Breast epithelium (tissue), 4 donors: ENCODE results near the gene MEMO1. TPM values are rescaled to one million over a fixed set of nuclear protein-coding genes. Genes with fewer than 3 reads are reported as not detected.
A peak's percentile ranks its signal among the peaks of the same experiment; 100 is the strongest.
"Not testable (repeated sequence)": the region's sequence is repeated elsewhere in the genome, so short reads cannot be mapped to it uniquely, and the experiment has no call there.

ENCODE experiments used
- DNase-seq, 2 donors: peaks; one replicate each; pipeline ENCODE4 v3.0.0-alpha.2; 2019; ENCODE audit warnings: low spot score in 2 of 2
- H3K27ac ChIP-seq, 2 donors: fragments of 200-600 bp; sonication (generic) in 1 of 2; one replicate each; pipeline ENCODE4 v1.5.1; 2016 to 2019; ENCODE audit warnings: mild to moderate bottlenecking in 1 of 2
- H3K27me3 ChIP-seq, 2 donors: fragments of 200-600 bp; sonication (generic) in 1 of 2; one replicate each; pipeline versions ENCODE4 v1.5.1 to v1.6.0; 2017 to 2019; ENCODE audit warnings: control low read depth in 1 of 2, mild to moderate bottlenecking in 1 of 2
- H3K36me3 ChIP-seq: fragments of 200-600 bp; one replicate; pipeline ENCODE4 v1.5.1; 2019
- H3K4me1 ChIP-seq, 2 donors: fragments of 200-600 bp; sonication (generic); one replicate each; pipeline ENCODE4 v1.5.1; 2016 to 2019; ENCODE audit warnings: control low read depth in 1 of 2
- H3K4me3 ChIP-seq, 3 donors: fragments of 200-600 bp; sonication (generic); 1 replicate in 2 of 3; 2 replicates in 1 of 3; pipeline ENCODE4 v1.5.1; 2016 to 2019; ENCODE audit warnings: mild to moderate bottlenecking in 3 of 3, moderate library complexity in 2 of 3
- H3K9me3 ChIP-seq, 2 donors: fragments of 200-600 bp; sonication (generic) in 1 of 2; one replicate each; pipeline ENCODE4 v1.5.1; 2016 to 2019; ENCODE audit warnings: control low read depth in 1 of 2
- POLR2A ChIP-seq: fragments of 450-650 bp; IDR thresholded peaks from one replicate; pipeline ENCODE4 v1.6.1; 2016; ENCODE audit warnings: antibody characterized with exemption, mild to moderate bottlenecking, moderate library complexity
- POLR2AphosphoS5 ChIP-seq, 3 donors: sonication (generic); formaldehyde crosslinking; IDR thresholded peaks; one replicate each; pipeline ENCODE4 v1.6.1; 2017; ENCODE audit warnings: antibody characterized with exemption in 3 of 3
- intact Hi-C: fragments of 100-400 bp; cut with DNase I; formaldehyde crosslinking; loops from one replicate; pipeline ENCODE4 v1.15.1; 2023; ENCODE audit warnings: low total_unique reads
- total RNA-seq, 3 donors: library from RNA; depleted of rRNA; stranded (reverse); fragments of >200 nt; gene quantifications; one replicate each; pipeline ENCODE4 v1.1.0, GENCODE V29; 2016
- TF ChIP-seq, protein P1 (sequence below), 3 donors: fragments of 450-650 bp; IDR thresholded peaks; one replicate each; pipeline ENCODE4 v1.5.1; 2016 to 2017; ENCODE audit warnings: antibody characterized with exemption in 3 of 3, mild to moderate bottlenecking in 3 of 3, moderate library complexity in 3 of 3

MEMO1 gene
- total RNA-seq, result 10 to 100 TPM; 26.1 to 28.8 (median 26.1) TPM

DNA sequence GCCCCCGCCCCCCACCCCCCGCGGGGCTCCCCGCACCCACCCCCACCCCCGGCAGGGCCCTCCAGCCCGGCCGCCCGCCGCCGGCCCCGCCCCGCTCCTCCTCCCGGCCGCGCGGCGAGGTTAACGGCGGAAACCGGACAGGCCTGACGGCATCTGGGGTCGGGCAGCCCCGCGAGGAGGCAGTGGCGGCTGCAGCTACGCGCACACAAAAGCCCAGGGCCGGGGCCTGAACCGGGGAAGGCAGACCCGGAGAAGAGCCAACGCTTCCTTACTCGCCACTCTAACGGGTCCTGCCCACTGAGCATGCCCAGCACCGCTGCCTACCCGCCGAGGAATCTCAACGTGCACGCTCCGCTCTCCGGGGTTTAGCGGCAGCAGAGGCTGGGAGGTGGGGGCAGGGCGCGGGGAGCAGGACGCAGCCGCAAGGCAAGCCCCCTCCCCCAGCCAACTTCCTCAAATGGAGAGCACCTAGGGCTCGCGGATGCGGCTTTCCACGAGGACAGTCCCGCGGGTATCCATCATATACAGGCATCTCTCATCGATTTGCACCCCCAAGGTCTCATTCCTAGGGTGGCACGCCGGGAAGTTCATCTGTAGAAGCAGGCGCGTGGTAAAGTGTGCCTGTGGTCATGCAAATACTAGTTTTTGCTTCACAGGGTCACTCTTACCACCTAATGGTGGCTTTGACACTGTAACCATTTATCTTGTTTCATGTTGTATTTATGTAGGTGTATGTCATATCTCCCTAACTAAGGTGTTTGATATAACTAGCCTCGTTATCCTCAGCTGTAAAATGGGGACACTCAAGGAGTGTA lies at the start of gene MEMO1:
Gene MEMO1 (minus strand): TSS at position 339 of the 815 bp plus-strand sequence. CDS start 761 bp downstream, outside the sequence.
- Histone ChIP-seq H3K36me3 (no peaks in the 10 kb centered on the region), H3K27ac (peak within 1 kb of the TSS; percentile 93 to 99), H3K27me3 (no peaks in the 10 kb centered on the region), H3K9me3 (no peaks in the 10 kb centered on the region), H3K4me3 (peak within 1 kb of the TSS; percentile 68 to 92 (median 82)), H3K4me1 (peaks cover 0 to 4% of the 10 kb centered on the region in 2 donors)
- peak; percentile 87 for DNase-seq
- TF ChIP-seq POLR2AphosphoS5 (IDR thresholded peaks at IDR 0.05) (peak; percentile 54 to 81 (median 66)), POLR2A (no peak)
- intact Hi-C loops, result no loop called here

DNA sequence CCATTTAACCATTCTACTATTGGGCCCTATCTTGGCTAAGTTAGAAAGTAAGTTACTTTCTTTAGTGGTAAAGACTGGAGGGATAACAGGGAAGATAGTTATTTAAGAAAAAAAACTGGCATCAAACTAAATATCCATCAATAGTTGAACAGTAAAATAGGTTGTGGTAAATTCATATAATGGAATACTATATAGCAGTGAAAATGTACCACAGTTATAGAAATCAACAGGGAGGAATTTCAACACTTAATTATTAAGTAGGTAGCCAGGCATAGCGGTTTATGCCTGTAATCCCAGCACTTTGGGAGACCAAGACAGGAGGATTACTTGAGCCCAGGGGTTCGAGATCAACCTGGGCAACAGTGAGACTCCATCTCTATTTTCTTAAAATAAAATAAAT lies 49.5 kb upstream of the MEMO1 start:
- no peaks in the 10 kb centered on the region for H3K27me3 ChIP-seq
- no peak overlapping the region for H3K27ac ChIP-seq
- H3K4me3 ChIP-seq, result no peak overlapping the region
- H3K36me3 ChIP-seq, result no peaks in the 10 kb centered on the region
- intact Hi-C loops, result no loop called here
- H3K9me3 ChIP-seq, result no peaks in the 10 kb centered on the region
- no peak for DNase-seq
- H3K4me1 ChIP-seq, result no peaks in the 10 kb centered on the region
- TF ChIP-seq POLR2A (no peak), POLR2AphosphoS5 (IDR thresholded peaks at IDR 0.05) (no peak)
- TF ChIP-seq, protein P1, sequence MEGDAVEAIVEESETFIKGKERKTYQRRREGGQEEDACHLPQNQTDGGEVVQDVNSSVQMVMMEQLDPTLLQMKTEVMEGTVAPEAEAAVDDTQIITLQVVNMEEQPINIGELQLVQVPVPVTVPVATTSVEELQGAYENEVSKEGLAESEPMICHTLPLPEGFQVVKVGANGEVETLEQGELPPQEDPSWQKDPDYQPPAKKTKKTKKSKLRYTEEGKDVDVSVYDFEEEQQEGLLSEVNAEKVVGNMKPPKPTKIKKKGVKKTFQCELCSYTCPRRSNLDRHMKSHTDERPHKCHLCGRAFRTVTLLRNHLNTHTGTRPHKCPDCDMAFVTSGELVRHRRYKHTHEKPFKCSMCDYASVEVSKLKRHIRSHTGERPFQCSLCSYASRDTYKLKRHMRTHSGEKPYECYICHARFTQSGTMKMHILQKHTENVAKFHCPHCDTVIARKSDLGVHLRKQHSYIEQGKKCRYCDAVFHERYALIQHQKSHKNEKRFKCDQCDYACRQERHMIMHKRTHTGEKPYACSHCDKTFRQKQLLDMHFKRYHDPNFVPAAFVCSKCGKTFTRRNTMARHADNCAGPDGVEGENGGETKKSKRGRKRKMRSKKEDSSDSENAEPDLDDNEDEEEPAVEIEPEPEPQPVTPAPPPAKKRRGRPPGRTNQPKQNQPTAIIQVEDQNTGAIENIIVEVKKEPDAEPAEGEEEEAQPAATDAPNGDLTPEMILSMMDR (IDR thresholded peaks at IDR 0.05), result no peak

DNA sequence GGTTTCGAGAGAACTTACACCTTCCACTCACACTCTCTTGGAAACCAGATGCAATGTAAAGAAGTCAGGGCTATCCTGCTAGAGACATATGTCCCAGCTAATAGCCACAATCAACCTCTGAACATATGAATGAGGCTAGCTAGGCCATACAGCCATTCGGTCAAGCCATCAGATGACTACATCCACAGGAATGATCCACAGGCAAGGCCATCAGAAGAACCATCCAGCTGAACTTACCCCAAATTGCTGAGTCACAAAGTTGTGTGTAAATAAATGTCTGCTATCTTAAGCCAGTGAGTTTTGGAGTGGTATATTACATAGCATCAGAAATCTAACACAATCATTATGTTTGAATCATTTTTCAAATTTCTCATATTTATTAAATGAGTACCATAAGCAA lies 47.3 kb upstream of the MEMO1 start:
- intact Hi-C loops, result no loop called here
- TF ChIP-seq POLR2A (no peak), POLR2AphosphoS5 (IDR thresholded peaks at IDR 0.05) (no peak)
- TF ChIP-seq, protein P1 (IDR thresholded peaks at IDR 0.05), result no peak

DNA sequence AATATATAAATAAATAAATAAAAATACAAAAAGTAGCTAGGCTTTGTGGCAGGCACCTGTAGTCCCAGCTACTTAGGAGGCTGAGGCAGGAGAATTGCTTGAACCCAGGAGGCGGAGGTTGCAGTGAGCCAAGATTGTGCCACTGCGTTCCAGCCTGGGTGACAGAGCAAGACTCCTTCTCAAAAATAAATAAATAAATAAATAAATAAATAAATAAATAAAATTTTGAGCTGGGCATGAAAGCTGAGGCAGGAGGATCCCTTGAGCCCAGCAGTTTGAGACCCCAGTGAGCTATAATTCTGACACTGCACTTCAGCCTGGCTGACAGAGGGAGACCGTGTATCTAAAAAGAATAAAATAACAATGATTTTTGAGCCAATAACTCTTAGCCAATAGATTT lies 43.8 kb upstream of the MEMO1 start:
- H3K27me3 ChIP-seq, DNase-seq, H3K27ac ChIP-seq, intact Hi-C loops, H3K9me3 ChIP-seq, H3K36me3 ChIP-seq, H3K4me1 ChIP-seq, H3K4me3 ChIP-seq: not testable (repeated sequence)

More for the DNA sequence above, 47.3 kb upstream of the MEMO1 start:
- no peaks in the 10 kb centered on the region for H3K27me3 ChIP-seq
- no peak overlapping the region for H3K4me3 ChIP-seq
- no peak for DNase-seq
- no peak overlapping the region for H3K27ac ChIP-seq
- no peaks in the 10 kb centered on the region for H3K4me1 ChIP-seq
- no peaks in the 10 kb centered on the region for H3K36me3 ChIP-seq
- no peaks in the 10 kb centered on the region for H3K9me3 ChIP-seq

DNA sequence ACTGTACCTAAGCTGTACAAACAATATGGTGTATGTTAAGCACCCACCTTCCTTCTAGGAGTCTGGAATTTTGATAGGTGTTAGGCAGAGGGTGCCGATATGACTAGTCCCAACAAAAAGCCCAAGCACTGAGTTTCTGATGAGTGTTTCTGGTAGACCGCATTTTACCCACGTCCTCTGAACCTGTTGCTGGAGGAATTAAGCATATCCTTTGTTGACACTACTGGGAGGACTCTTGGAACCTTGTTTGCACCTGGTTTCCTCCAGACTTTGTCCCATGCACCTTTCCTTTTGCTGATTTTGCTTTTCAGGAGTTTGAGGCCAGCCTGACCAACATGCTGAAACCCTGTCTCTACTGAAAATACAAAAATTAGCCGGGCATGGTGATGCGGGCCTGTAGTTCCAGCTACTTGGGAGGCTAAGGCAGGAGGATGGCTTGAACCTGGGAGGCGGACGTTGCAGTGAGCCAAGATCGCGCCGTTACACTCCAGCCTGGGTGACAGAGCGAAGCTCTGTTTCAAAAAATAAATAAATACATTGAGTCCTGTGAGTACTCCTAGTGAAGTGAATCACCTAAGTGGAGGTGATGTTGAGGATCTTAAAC lies 41.1 kb upstream of the MEMO1 start:
- Histone ChIP-seq H3K4me1 (no peaks in the 10 kb centered on the region), H3K27me3 (no peaks in the 10 kb centered on the region), H3K9me3 (no peaks in the 10 kb centered on the region), H3K36me3 (no peaks in the 10 kb centered on the region), H3K4me3 (no peak overlapping the region), H3K27ac (no peak overlapping the region)
- intact Hi-C loops, result no loop called here
- TF ChIP-seq POLR2A (no peak), POLR2AphosphoS5 (IDR thresholded peaks at IDR 0.05) (no peak)
- TF ChIP-seq, protein P1 (IDR thresholded peaks at IDR 0.05), result no peak
- DNase-seq, result no peak

DNA sequence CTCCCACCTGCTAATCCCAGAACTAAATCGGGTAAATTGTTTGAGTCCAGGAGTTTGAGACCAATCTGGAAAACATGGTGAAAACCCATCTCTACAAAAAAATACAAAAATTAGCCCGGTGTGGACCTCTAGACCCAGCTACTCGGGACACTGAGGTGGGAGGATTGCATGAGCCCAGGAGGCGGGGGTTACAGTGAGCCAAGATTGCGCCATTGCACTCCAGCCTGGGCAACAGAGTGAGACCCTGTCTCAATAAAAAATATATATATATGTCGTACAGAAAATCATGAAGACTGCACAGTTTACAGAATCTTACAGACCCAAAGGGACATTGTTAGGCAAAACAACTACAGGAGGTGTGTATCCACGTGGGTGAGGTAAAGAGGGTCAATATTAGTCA lies 32.8 kb upstream of the MEMO1 start:
- H3K4me1 ChIP-seq, result peaks cover 0 to 4% of the 10 kb centered on the region in 2 donors
- no peaks in the 10 kb centered on the region for H3K27me3 ChIP-seq
- no peak for DNase-seq
- intact Hi-C loops, result no loop called here
- H3K4me3 ChIP-seq, result no peak overlapping the region
- TF ChIP-seq POLR2AphosphoS5 (IDR thresholded peaks at IDR 0.05) (no peak), POLR2A (no peak)
- TF ChIP-seq, protein P1 (IDR thresholded peaks at IDR 0.05), result no peak
- no peaks in the 10 kb centered on the region for H3K36me3 ChIP-seq
- H3K9me3 ChIP-seq, result no peaks in the 10 kb centered on the region
- H3K27ac ChIP-seq, result no peak overlapping the region
